BLaER1 (cell line): ENCODE measurements around the gene FBXL20.

Source experiments
- H3K27ac ChIP-seq: shearing (Covaris generic); formaldehyde crosslinking; 2 replicates; pipeline ENCODE4 v1.8.1; 2022
- H3K27me3 ChIP-seq: shearing (Covaris generic); formaldehyde crosslinking; 2 replicates; pipeline ENCODE4 v1.8.1; 2022
- H3K36me3 ChIP-seq: shearing (Covaris generic); formaldehyde crosslinking; 2 replicates; pipeline ENCODE4 v1.8.1; 2022
- H3K4me1 ChIP-seq: shearing (Covaris generic); formaldehyde crosslinking; 2 replicates; pipeline ENCODE4 v1.8.1; 2022
- H3K4me2 ChIP-seq: shearing (Covaris generic); formaldehyde crosslinking; 2 replicates; pipeline ENCODE4 v1.8.1; 2022
- H3K4me3 ChIP-seq: shearing (Covaris generic); formaldehyde crosslinking; 2 replicates; pipeline ENCODE4 v1.8.1; 2022
- H3K9ac ChIP-seq: shearing (Covaris generic); formaldehyde crosslinking; 2 replicates; pipeline ENCODE4 v1.8.1; 2022
- H3K9me3 ChIP-seq: shearing (Covaris generic); formaldehyde crosslinking; 2 replicates; pipeline ENCODE4 v1.8.1; 2022
- H4K20me1 ChIP-seq: shearing (Covaris generic); formaldehyde crosslinking; 2 replicates; pipeline ENCODE4 v1.8.1; 2022
- Cebpa-rat ChIP-seq: shearing (Covaris generic); IDR thresholded peaks from 2 replicates; pipeline ENCODE4 v1.8.1; 2022

Gene FBXL20

GRCh38 chr17:39243155-39243554, 158.3 kb downstream of the FBXL20 start:
- H3K27me3 ChIP-seq, result no peaks in the 10 kb centered on the region
- H3K27ac ChIP-seq, result no peak overlapping the region
- peaks cover 7% of the 10 kb centered on the region for H4K20me1 ChIP-seq
- peak overlapping the region; percentile 97 for H3K4me2 ChIP-seq
- H3K9me3 ChIP-seq, result no peaks in the 10 kb centered on the region
- H3K4me3 ChIP-seq, result no peak overlapping the region; the same call in 1 of the 2 replicates
- TF ChIP-seq Cebpa-rat, result no peak
- no peaks in the 10 kb centered on the region for H3K36me3 ChIP-seq
- peaks cover 69% of the 10 kb centered on the region for H3K4me1 ChIP-seq
- H3K9ac ChIP-seq, result no peak overlapping the region; the same call in 1 of the 2 replicates

- no peak overlapping the region for H3K4me3 ChIP-seq
- no peaks in the 10 kb centered on the region for H3K27me3 ChIP-seq
- H3K27ac ChIP-seq, result no peak overlapping the region
- peaks cover 84% of the 10 kb centered on the region for H3K4me1 ChIP-seq
- H4K20me1 ChIP-seq, result peaks cover 7% of the 10 kb centered on the region
- H3K9ac ChIP-seq, result no peak overlapping the region
- no peaks in the 10 kb centered on the region for H3K9me3 ChIP-seq
- no peak for TF ChIP-seq Cebpa-rat
- no peaks in the 10 kb centered on the region for H3K36me3 ChIP-seq
- no peak overlapping the region for H3K4me2 ChIP-seq
Observed at GRCh38 chr17:39240631-39241030, 160.8 kb downstream of the FBXL20 start.

- Histone ChIP-seq H3K9ac (no peak overlapping the region), H3K36me3 (no peaks in the 10 kb centered on the region), H3K27ac (no peak overlapping the region), H3K9me3 (no peaks in the 10 kb centered on the region), H3K4me3 (no peak overlapping the region), H3K27me3 (no peaks in the 10 kb centered on the region), H3K4me1 (peaks cover 90% of the 10 kb centered on the region), H3K4me2 (peak overlapping the region; percentile 75), H4K20me1 (peaks cover 7% of the 10 kb centered on the region)
- TF ChIP-seq Cebpa-rat, result no peak
Observed at GRCh38 chr17:39239640-39240314, 161.6 kb downstream of the FBXL20 start.

GRCh38 chr17:39238311-39238972, 163.0 kb downstream of the FBXL20 start:
- TF ChIP-seq Cebpa-rat, result no peak
- peak overlapping the region; percentile 75 for H3K4me2 ChIP-seq

DNA sequence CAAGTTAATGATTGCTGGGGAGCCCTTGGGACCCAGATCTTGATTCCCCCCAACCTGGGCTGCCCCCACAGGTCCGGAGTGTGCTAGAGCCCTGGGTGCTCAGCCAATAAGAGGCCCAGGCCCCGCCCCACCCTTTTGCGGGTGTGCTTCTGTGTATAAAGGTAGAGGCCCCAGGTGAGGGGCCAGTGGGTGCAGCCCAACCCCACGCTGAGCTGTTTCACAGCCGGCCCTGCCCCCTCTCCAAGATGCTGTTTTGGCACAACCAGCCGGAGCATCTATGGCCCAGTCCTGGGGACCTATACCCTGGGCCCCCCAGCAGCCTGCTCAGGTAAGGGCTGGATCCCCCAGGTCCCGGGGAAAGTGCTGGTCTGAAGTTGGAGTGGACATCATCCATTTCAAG, 163.8 kb downstream of the FBXL20 start:
- Histone ChIP-seq H3K27me3 (no peaks in the 10 kb centered on the region), H4K20me1 (no peaks in the 10 kb centered on the region), H3K9ac (no peak overlapping the region), H3K4me3 (no peak overlapping the region), H3K4me2 (peak overlapping the region; percentile 75), H3K27ac (peak overlapping the region; percentile 47; the same call in 1 of the 2 replicates), H3K36me3 (no peaks in the 10 kb centered on the region), H3K9me3 (no peaks in the 10 kb centered on the region), H3K4me1 (peaks cover 71% of the 10 kb centered on the region)
- no peak for TF ChIP-seq Cebpa-rat

More at GRCh38 chr17:39238311-39238972, 163.0 kb downstream of the FBXL20 start:
- H3K36me3 ChIP-seq, result no peaks in the 10 kb centered on the region
- H3K27ac ChIP-seq, result peak overlapping the region; percentile 47; the same call in 1 of the 2 replicates
- no peaks in the 10 kb centered on the region for H4K20me1 ChIP-seq
- no peaks in the 10 kb centered on the region for H3K27me3 ChIP-seq
- H3K4me3 ChIP-seq, result no peak overlapping the region
- H3K4me1 ChIP-seq, result peaks cover 79% of the 10 kb centered on the region
- H3K9me3 ChIP-seq, result no peaks in the 10 kb centered on the region
- H3K9ac ChIP-seq, result no peak overlapping the region; the same call in 1 of the 2 replicates

DNA sequence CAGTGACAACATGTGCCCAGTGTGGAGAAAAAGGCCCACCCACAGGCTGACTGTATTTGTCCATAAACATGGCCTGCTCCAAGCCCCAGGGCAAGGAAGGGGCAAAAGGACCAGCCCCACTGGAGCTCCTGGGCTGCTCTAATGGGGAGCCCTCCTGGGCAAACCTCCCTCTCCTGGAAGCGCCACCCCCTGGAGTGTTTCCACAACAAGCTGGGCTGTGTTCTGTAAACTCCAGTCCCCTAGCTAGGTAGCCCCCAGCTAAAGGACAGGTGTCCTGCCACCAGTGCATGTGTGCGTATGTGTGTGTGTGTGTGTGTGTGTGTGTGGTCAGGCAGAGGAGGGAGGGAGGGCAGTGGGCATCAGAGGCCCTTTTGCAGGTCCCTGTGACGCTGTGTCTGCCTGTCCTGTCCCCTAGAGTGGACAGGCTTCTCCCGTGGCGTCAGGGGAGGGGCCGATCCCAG, 164.4 kb downstream of the FBXL20 start:
- H3K4me1 ChIP-seq, result peaks cover 70% of the 10 kb centered on the region
- H3K9ac ChIP-seq, result no peak overlapping the region
- TF ChIP-seq Cebpa-rat, result no peak

GRCh38 chr17:39236450-39236927, 164.9 kb downstream of the FBXL20 start:
- peak overlapping the region; percentile 41; the same call in 1 of the 2 replicates for H3K27ac ChIP-seq
- H4K20me1 ChIP-seq, result no peaks in the 10 kb centered on the region
- no peaks in the 10 kb centered on the region for H3K27me3 ChIP-seq
- peaks cover 70% of the 10 kb centered on the region for H3K4me1 ChIP-seq
- H3K9ac ChIP-seq, result no peak overlapping the region
- no peaks in the 10 kb centered on the region for H3K36me3 ChIP-seq
- H3K4me2 ChIP-seq, result peak overlapping the region; percentile 75
- H3K4me3 ChIP-seq, result no peak overlapping the region
- no peak for TF ChIP-seq Cebpa-rat
- H3K9me3 ChIP-seq, result no peaks in the 10 kb centered on the region

More for the DNA sequence above, 164.4 kb downstream of the FBXL20 start:
- H3K36me3 ChIP-seq, result no peaks in the 10 kb centered on the region
- no peak overlapping the region for H3K4me3 ChIP-seq
- no peaks in the 10 kb centered on the region for H3K9me3 ChIP-seq
- H3K4me2 ChIP-seq, result peak overlapping the region; percentile 75
- H3K27ac ChIP-seq, result no peak overlapping the region
- H3K27me3 ChIP-seq, result no peaks in the 10 kb centered on the region
- no peaks in the 10 kb centered on the region for H4K20me1 ChIP-seq

- Histone ChIP-seq H3K4me1 (peaks cover 73% of the 10 kb centered on the region), H3K4me3 (no peak overlapping the region), H4K20me1 (no peaks in the 10 kb centered on the region), H3K9ac (no peak overlapping the region), H3K36me3 (no peaks in the 10 kb centered on the region), H3K9me3 (no peaks in the 10 kb centered on the region), H3K27me3 (no peaks in the 10 kb centered on the region), H3K4me2 (peak overlapping the region; percentile 75), H3K27ac (peak overlapping the region; percentile 41; the same call in 1 of the 2 replicates)
- no peak for TF ChIP-seq Cebpa-rat
Observed at GRCh38 chr17:39235555-39236449, 165.6 kb downstream of the FBXL20 start.
